Measurements from ENCODE around the gene NRF1. TPM values are rescaled to one million over a fixed set of nuclear protein-coding genes. Genes with fewer than 3 reads are reported as not detected.

NRF1 gene
- total RNA-seq (ENCODE audit: low replicate concordance) = 10.0 and 19.4 TPM in 2 replicates

DNA sequence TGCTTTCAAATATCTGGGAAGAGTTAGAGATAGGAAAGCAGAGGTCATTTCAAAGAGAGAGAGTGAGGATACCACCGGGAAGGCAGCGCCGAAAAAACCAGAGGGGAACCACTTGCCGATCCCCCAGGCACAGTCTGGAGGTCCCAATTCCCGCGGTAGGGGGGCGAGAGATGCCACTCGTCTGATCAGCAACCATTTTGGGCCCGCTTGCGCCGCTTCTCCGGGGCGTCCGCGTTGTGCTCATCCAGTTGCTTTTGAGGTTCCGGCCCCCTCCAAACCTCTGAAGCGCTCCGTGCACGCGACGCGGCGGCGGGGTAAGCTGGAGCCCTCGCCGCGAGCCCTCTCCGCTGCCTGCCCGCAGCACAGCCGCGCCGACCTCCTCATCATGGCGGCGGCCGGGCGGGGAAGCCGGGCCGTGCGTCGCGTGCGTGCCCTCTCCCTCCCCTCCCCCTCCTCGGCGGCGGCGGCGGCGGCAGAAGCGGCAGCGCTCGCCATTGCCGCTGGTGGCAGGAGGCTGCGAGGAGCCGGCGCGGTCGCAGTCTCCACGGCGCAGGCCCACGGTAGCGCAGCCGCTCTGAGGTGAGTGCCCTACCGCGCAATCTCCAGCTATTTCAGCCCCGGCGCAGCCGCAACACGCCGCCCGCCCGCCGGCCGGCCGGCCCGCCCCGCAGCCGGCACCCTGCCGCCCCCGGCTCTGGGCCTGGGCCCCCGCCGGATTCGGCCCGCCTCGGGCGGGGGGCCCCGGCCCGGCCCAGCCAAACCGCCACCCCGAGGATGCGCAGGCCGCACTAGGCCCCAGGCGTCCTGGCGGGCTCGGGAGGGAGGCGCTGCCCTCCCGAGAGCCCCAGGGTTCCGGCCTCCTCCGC, at the start of gene NRF1:
Gene NRF1 (plus strand): TSS at position 475 of the 866 bp plus-strand sequence. CDS start 45,632 bp downstream, outside the sequence.

Other genes with a start within 250 kb of the NRF1 start
- 1.5 and 7.8 TPM in 2 replicates for gene STRIP2, start 177.3 kb upstream of the NRF1 start, total RNA-seq (ENCODE audit: low replicate concordance)
- 1.1 TPM in 1 of 2 replicates, not detected in the other for gene SMKR1, start 109.2 kb upstream of the NRF1 start, total RNA-seq (ENCODE audit: low replicate concordance)

All from smooth muscle cell of the coronary artery (primary cell).